Ishikawa (cell line): ENCODE measurements around the gene ABCC4.

Source experiments
- CEBPB ChIP-seq: IDR thresholded peaks from 2 replicates; pipeline ENCODE4 v1.6.1; 2012
- CREB1 ChIP-seq: IDR thresholded peaks from 2 replicates; pipeline ENCODE4 v1.6.1; 2012; ENCODE audit warnings: low read depth
- EGR1 ChIP-seq: IDR thresholded peaks from 2 replicates; pipeline ENCODE4 v1.6.1; 2012
- EP300 ChIP-seq: IDR thresholded peaks from 2 replicates; pipeline ENCODE4 v1.6.1; 2012; ENCODE audit warnings: borderline replicate concordance
- FOXM1 ChIP-seq: IDR thresholded peaks from 2 replicates; pipeline ENCODE4 v1.6.1; 2012; ENCODE audit warnings: low read depth, borderline replicate concordance
- MAX ChIP-seq: IDR thresholded peaks from 2 replicates; pipeline ENCODE4 v1.6.1; 2012
- NFIC ChIP-seq: IDR thresholded peaks from 2 replicates; pipeline ENCODE4 v1.6.1; 2012
- RAD21 ChIP-seq: IDR thresholded peaks from 2 replicates; pipeline ENCODE4 v1.6.1; 2012; ENCODE audit warnings: low read depth
- REST ChIP-seq: IDR thresholded peaks from 2 replicates; pipeline ENCODE4 v1.6.1; 2012; ENCODE audit warnings: low read depth, mild to moderate bottlenecking
- TAF1 ChIP-seq: IDR thresholded peaks from 2 replicates; pipeline ENCODE4 v1.6.1; 2012; ENCODE audit warnings: low read depth, mild to moderate bottlenecking
- TCF12 ChIP-seq: IDR thresholded peaks from 2 replicates; pipeline ENCODE4 v1.6.1; 2012; ENCODE audit warnings: low read depth
- TEAD4 ChIP-seq: IDR thresholded peaks from 2 replicates; pipeline ENCODE4 v1.6.1; 2012
- USF1 ChIP-seq: IDR thresholded peaks from 2 replicates; pipeline ENCODE4 v1.6.1; 2012
- YY1 ChIP-seq: IDR thresholded peaks from 2 replicates; pipeline ENCODE4 v1.6.1; 2012; ENCODE audit warnings: low read depth
- ZBTB7A ChIP-seq: IDR thresholded peaks from 2 replicates; pipeline ENCODE4 v1.6.1; 2012; ENCODE audit warnings: low read depth

Gene ABCC4

GRCh38 chr13:95073747-95074311 lies 227.4 kb downstream of the ABCC4 start:
- TF ChIP-seq CREB1 = no peak
- no peak for TF ChIP-seq NFIC
- no peak for TF ChIP-seq YY1
- TF ChIP-seq REST = no peak
- TF ChIP-seq TEAD4 = no peak
- TF ChIP-seq TAF1 = no peak
- TF ChIP-seq TCF12 = no peak
- no peak for TF ChIP-seq MAX
- no peak for TF ChIP-seq RAD21
- TF ChIP-seq CEBPB = no peak
- TF ChIP-seq USF1 = no peak
- no peak for TF ChIP-seq FOXM1
- no peak for TF ChIP-seq EGR1
- no peak for TF ChIP-seq ZBTB7A
- no peak for TF ChIP-seq EP300

GRCh38 chr13:95067303-95067702 lies 233.9 kb downstream of the ABCC4 start:
- no peak for TF ChIP-seq CREB1
- TF ChIP-seq TCF12 = no peak

GRCh38 chr13:95060014-95060519 lies 241.2 kb downstream of the ABCC4 start:
- TF ChIP-seq CEBPB (no peak), NFIC (no peak)

- TF ChIP-seq TEAD4 = no peak
- TF ChIP-seq TCF12 = no peak
- no peak for TF ChIP-seq EGR1
- TF ChIP-seq MAX = no peak
- no peak for TF ChIP-seq NFIC
- TF ChIP-seq CEBPB = no peak
- TF ChIP-seq YY1 = no peak
Measured at GRCh38 chr13:95059306-95059705, 241.9 kb downstream of the ABCC4 start.

GRCh38 chr13:95058680-95059079 lies 242.6 kb downstream of the ABCC4 start:
- TF ChIP-seq REST = no peak

- TF ChIP-seq CEBPB (no peak), YY1 (no peak), TCF12 (no peak), TEAD4 (no peak), CREB1 (no peak), TAF1 (no peak), USF1 (no peak), MAX (no peak), REST (no peak), ZBTB7A (no peak), EGR1 (no peak), EP300 (no peak), NFIC (no peak), RAD21 (no peak)
Measured at GRCh38 chr13:95056266-95056665, 245.0 kb downstream of the ABCC4 start.
